PC-3 (cell line): Measurements from ENCODE around the gene PBX4.

Source experiments
- EZH2phosphoT487 ChIP-seq: fragments of 300-600 bp; sonication (generic); IDR thresholded peaks from 2 replicates; pipeline ENCODE4 v1.6.1; 2018; ENCODE audit warnings: mild to moderate bottlenecking, antibody characterized with exemption, low read length, borderline replicate concordance
- TF ChIP-seq, protein P1 (sequence below): fragments of 300-600 bp; sonication (generic); conservative IDR thresholded peaks from 2 replicates; pipeline ENCODE4 v1.5.1; 2017; ENCODE audit warnings: antibody characterized with exemption, low read depth, mild to moderate bottlenecking, low read length

- TF ChIP-seq, protein P1, sequence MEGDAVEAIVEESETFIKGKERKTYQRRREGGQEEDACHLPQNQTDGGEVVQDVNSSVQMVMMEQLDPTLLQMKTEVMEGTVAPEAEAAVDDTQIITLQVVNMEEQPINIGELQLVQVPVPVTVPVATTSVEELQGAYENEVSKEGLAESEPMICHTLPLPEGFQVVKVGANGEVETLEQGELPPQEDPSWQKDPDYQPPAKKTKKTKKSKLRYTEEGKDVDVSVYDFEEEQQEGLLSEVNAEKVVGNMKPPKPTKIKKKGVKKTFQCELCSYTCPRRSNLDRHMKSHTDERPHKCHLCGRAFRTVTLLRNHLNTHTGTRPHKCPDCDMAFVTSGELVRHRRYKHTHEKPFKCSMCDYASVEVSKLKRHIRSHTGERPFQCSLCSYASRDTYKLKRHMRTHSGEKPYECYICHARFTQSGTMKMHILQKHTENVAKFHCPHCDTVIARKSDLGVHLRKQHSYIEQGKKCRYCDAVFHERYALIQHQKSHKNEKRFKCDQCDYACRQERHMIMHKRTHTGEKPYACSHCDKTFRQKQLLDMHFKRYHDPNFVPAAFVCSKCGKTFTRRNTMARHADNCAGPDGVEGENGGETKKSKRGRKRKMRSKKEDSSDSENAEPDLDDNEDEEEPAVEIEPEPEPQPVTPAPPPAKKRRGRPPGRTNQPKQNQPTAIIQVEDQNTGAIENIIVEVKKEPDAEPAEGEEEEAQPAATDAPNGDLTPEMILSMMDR = no peak
- no peak for TF ChIP-seq EZH2phosphoT487
These were observed 16.8 kb upstream of the PBX4 start for GRCh38 chr19:19635313-19635702.
